Keratinocyte (primary cell): ENCODE results near the gene LIM2.

Experiments
- EZH2 ChIP-seq: IDR thresholded peaks from one replicate; pipeline ENCODE4 v1.6.1; 2012; ENCODE audit warnings: inconsistent platforms, mild to moderate bottlenecking, low read length, moderate library complexity
- TF ChIP-seq, protein P1 (sequence below), 3 experiments: IDR thresholded peaks in 1 of 3; conservative IDR thresholded peaks in 1 of 3; optimal IDR thresholded peaks in 1 of 3; 2 replicates in 2 of 3; 3 replicates in 1 of 3; pipeline versions ENCODE3 to v1.5.1; 2011; ENCODE audit warnings: low read length in 3 of 3, mild to moderate bottlenecking in 3 of 3, moderate library complexity in 2 of 3, control low read depth in 1 of 3, inconsistent platforms in 1 of 3; ENCODE audit not compliant: insufficient read depth in 2 of 3; ENCODE audit errors: extremely low read depth in 1 of 3

DNA sequence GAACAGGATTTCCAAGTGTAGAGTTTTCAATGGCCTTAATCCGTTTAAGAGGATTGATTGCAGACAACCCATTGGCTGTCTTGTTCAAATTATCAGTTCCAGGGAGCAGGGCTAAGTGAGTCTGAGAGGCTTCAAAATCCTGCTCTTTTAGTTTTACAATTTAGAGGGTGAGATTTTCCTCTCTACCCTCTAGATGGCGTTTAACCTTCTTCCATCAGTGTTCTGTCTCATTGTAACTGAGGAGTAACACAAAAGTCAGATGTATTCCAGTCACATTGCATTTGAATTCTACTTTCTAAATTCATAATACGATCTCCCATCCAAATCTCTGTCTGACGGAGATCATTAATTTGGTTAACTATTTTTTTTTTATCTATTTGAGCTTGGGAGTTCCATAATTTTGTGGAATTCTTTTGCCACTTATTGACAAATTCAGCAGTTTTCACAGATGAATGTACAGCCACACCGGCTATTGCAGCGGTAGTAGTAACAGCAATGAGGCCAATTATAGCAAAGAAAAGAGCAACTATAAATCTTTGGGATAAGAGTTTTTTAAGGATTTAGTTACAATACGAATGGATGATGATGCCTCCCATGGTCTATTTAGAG is 10.4 kb upstream of the LIM2 start:
- TF ChIP-seq, protein P1, sequence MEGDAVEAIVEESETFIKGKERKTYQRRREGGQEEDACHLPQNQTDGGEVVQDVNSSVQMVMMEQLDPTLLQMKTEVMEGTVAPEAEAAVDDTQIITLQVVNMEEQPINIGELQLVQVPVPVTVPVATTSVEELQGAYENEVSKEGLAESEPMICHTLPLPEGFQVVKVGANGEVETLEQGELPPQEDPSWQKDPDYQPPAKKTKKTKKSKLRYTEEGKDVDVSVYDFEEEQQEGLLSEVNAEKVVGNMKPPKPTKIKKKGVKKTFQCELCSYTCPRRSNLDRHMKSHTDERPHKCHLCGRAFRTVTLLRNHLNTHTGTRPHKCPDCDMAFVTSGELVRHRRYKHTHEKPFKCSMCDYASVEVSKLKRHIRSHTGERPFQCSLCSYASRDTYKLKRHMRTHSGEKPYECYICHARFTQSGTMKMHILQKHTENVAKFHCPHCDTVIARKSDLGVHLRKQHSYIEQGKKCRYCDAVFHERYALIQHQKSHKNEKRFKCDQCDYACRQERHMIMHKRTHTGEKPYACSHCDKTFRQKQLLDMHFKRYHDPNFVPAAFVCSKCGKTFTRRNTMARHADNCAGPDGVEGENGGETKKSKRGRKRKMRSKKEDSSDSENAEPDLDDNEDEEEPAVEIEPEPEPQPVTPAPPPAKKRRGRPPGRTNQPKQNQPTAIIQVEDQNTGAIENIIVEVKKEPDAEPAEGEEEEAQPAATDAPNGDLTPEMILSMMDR (optimal IDR thresholded peaks at IDR 0.05 in 1 of 3, IDR thresholded peaks at IDR 0.05 in 1 of 3, conservative IDR thresholded peaks at IDR 0.05 in 1 of 3; ENCODE audit: extremely low read depth in 1 of 3, insufficient read depth in 2 of 3, low read length in 3 of 3): peak in 2 of 3 experiments; percentile 37 to 41
- TF ChIP-seq EZH2: no peak
